GM19193 (cell line): ENCODE measurements around the gene LOXL3.

ENCODE experiments used
- POLR2A ChIP-seq: IDR thresholded peaks from 4 replicates; pipeline ENCODE4 v1.6.1; 2011; ENCODE audit not compliant: insufficient read depth, insufficient read length; ENCODE audit errors: extremely low read depth

LOXL3 gene

DNA sequence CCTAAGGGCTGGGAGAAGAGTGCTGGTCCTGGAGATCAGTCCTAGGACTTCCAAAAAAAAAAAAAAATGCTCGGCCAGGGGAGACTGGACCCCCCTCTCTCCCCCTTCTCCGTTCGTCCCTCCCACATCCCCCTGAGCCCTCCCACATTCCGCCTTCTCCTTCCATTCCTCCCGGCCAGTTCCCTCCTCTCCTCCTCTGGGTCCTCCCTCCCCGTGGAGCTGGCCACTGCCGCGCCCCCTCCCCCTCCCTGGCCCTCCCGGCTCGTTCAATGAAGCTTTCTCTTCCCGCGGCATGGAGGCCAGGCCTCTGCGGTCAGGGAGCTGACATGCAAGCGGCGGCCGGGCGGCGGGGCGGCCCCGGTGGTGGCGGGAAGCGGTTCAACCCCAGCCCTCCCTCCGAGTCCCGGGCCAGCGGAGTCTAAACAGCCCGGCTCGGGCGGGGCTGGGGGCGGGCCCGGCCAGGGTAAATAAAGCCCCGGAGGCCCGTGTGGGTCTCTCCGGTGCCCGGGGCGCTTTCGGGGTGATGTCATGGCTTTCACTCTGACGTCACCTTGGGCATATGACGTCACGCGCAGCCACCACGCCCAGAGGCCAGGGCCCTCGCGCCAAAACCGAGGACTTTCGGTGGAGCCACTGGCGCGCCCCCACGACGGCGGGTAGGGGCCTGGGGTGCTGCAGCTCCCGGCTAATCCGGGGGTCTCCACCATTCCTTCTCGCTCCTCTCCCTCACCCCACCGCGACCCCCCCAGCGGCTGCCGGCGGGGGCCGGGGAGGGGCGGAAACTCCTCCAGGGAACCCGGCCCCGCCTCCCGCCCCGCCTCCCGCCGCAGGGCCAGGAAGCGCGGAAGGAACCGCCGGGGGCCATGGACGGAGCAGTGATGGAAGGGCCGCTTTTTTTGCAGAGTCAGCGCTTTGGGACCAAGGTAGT, at the start of gene LOXL3, which contains the start of gene DOK1:
Gene LOXL3, minus strand, starts transcription at position 51 of the 928 bp plus-strand sequence. CDS start 1,308 bp downstream, outside the sequence.
Gene DOK1, plus strand, starts transcription at position 829 of the 928 bp plus-strand sequence. Its CDS starts 35 bp downstream, at position 864.
- TF ChIP-seq POLR2A = no peak

GRCh38 chr2:74602586-74603281, 49.0 kb upstream of the LOXL3 start:
- no peak for TF ChIP-seq POLR2A

GRCh38 chr2:74599676-74600075, 45.9 kb upstream of the LOXL3 start:
- no peak for TF ChIP-seq POLR2A

DNA sequence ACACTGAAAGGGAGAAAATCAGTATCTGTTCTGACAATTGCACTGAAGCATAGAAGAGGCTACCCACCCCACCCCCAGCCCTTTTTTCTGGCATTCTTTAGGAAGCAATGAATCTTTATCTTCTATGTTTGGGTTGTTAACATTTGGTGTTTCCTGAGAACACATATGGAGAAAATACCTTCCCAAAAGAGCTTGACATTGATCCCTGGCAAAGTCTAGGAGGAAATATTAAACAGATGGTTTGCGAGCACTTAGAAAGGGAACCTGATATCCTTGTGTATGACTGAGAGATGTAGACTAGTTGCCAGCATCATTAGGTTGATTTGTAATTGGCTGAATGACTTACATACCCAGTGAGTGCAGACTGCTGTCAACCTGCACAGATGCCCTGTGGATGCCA, 43.7 kb upstream of the LOXL3 start:
- TF ChIP-seq POLR2A = no peak

DNA sequence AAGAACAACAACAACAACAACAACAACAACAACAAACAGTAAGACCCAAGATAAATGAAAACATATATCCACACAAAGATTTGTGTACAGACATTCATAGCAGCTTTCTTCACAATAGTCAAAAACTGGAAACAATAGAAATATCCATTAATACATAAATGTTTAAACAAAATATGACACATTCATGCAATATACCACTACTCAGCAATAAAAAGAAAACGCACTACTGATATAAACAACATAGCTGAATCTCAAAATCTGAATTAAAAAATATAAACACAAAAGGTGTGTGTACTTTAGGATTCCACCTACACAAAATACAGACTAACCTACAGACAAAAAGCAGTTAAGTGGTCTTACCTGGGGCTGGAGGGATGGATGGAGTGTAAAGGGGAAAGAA, 42.8 kb upstream of the LOXL3 start:
- TF ChIP-seq POLR2A = no peak

- no peak for TF ChIP-seq POLR2A
Observed at GRCh38 chr2:74593826-74594772, 40.4 kb upstream of the LOXL3 start.

GRCh38 chr2:74588664-74589063, 34.9 kb upstream of the LOXL3 start:
- TF ChIP-seq POLR2A = no peak

DNA sequence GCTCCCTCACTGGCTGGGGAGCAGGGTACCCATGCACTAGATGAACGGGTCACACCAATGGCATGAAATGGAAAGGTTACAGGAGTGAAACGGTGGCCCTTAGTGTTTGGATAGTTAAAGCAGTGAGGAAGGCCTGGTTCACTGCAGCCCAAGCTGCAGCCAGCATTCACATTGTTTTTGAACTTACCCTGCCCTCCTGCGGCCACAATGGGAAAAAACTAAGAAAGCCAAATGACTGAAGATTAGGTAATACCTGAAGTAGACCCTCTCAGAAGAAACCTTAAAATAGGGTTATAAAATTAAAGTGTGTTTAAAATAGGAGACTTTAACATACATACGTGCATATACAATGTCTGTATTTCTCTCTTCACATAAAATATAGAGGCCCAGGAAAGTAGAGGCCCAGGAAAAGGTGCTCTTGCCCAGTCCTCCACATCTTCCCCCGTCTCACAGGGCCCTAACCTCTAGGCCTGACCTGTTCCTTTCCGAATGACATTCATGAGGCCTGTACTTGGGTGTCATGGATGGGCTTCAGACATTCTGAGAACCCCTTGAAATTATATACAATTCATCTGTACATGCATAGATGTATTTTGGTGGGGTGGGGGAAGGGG, 34.0 kb upstream of the LOXL3 start:
- no peak for TF ChIP-seq POLR2A

DNA sequence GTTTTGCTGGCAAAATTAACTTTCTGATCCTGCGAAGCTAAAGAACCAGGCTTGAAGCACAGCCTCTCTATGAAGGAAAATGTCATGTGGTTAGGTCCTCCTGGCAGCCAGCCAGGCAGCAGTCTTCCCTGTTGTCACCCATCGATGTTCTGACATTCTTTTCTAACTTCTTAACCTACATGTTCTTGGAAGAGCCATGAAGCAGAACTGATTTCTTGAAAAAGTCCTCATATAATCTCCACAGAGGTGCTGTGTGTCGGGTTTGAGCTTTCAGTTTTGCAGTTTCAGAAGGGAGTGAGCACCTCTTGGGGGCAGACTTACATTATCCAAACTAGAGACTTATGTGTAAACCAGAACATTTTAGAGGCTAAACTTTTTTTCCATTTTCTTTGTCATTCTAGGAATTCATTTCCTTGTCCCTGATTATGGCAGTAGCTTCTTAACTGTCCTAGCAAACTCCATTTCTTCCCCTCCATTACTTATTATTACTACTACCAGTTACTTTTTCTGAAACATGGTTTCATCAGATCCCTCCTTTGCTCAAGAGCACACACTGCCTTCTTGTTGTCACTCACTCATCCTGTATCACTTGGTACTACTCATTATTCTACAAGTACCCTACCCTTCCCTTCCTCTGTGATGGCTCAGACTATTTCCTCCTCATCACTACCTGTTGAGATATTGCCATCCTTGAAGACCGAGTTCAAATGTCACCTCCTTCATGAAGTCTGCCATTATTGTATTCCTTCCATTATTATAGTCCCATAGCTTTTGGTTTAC, 31.9 kb upstream of the LOXL3 start:
- no peak for TF ChIP-seq POLR2A

DNA sequence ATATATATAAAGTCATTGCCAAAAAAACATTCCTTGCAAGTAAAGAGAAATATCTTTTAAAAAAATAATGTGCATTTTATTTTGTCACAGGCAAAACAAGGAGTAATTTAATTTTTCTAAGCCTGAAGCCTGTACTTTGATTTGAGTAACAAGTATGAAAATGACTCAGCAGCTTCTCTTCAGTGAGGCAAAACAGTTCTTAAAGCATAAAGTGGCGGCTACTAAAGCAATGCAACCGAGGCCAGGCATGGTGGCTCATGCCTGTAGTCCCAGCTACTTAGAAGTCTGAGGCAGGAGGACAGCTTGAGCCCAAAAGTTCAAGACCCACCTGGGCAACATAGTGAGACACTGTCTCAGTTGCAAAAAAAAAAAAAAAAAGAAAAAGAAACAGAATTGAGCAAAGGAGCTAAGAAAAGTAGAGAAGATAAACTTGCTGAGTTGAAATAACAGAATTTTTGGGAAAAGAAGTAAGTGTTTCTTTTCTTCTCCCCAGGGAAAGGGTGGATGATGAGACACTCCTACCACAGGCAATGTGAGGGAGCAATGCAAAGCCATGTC, 30.4 kb upstream of the LOXL3 start:
- no peak for TF ChIP-seq POLR2A

DNA sequence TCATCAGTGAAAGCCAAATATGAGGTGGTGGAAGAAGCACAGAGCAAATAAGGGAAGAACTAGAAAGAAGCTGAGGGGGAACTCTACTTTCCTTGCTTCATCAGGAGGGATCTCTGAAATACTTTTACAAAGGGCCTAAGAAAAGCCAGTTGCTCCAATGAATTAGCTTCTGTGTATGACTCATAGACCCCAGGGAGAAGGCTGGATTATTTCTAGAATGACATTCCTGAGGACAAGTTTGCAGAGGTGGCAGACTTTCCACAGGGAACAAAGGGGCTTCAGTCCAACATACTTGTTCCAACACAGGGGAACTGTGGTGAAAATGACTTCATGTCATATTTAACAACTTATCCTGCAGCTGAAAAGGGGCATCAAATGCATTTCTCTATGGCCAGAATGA, 29.8 kb upstream of the LOXL3 start:
- no peak for TF ChIP-seq POLR2A

DNA sequence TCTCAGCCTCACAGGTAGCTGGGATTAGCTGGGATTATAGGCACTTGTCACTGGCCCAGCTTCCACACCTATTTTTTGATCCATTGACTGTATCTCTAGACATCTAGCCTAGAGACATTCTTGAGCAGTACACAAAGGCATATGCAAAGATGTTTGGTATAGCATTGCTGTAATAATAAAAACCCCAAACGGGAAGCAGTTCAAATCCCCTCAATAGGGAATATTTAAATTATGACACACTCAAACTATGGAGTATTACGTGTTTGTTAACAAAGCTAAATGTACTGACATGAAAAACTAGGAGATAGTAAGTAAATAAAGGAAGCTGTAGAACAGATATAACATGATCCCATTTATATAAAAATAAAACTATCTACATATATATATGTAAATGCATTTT, 28.4 kb upstream of the LOXL3 start:
- no peak for TF ChIP-seq POLR2A

DNA sequence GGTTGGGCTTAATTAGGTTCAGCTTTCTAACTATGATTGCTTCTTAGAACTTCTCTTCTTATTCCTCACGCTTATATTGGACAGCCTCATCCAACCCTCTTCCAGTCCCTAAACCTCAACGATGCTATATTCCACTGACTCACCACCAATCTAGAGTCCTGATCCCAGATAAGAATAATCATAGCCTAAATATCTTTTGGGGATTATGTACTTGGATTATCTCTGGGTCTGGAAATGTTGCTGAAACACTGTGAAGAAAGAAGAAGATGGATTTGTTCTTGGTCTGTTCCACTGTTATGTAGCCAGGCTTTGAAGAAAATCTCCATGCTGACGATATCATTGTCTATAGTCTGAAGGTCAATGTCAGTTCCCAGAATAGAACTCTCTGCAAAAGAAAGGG, 27.7 kb upstream of the LOXL3 start:
- TF ChIP-seq POLR2A = no peak

- TF ChIP-seq POLR2A = no peak
Observed at GRCh38 chr2:74578408-74578807, 24.7 kb upstream of the LOXL3 start.

- TF ChIP-seq POLR2A = no peak
Observed at GRCh38 chr2:74577448-74577847, 23.7 kb upstream of the LOXL3 start.
